ENCODE data around the gene RPL29. TPM values are rescaled to one million over a fixed set of nuclear protein-coding genes. Genes with fewer than 3 reads are reported as not detected.

RPL29 gene
- total and polyA plus RNA-seq, 4 donors: 425 to 1,251 (median 1,217) TPM

GRCh38 chr3:51955175-51955892 lies 40.4 kb downstream of the RPL29 start, which contains the start of gene GPR62:
TSS of gene GPR62 (plus strand) at chr3:51955381. CDS start at chr3:51955653, 272 bp downstream.
- Histone ChIP-seq H3K27ac (ENCODE audit: low read depth, low read length) (peak within 1 kb of the TSS; percentile 47), H3K9me3 (ENCODE audit: control insufficient read depth, insufficient read depth, low read length) (no peaks in the 10 kb centered on the region), H3K36me3 (ENCODE audit: control insufficient read depth, insufficient read depth, low read length) (peaks cover 44% of the 10 kb centered on the region), H3K4me1 (ENCODE audit: control insufficient read depth, insufficient read depth, low read length) (peaks cover 26% of the 10 kb centered on the region), H3K4me3 (ENCODE audit: low read depth, low read length) (peak within 1 kb of the TSS; percentile 5), H3K27me3 (ENCODE audit: control insufficient read depth, insufficient read depth, low read length) (no peaks in the 10 kb centered on the region)
- peak in 1 of 6 donors; percentile 42 for DNase-seq (ENCODE audit: low read depth in 4 of 6, low spot score in 6 of 6)
- WGBS (ENCODE audit: insufficient coverage): 19% methylated on average over 31 of the region's 33 CpGs

GRCh38 chr3:51954713-51955112 lies 41.0 kb downstream of the RPL29 start:
- Histone ChIP-seq H3K27ac (ENCODE audit: low read depth, low read length) (no peak overlapping the region), H3K27me3 (ENCODE audit: control insufficient read depth, insufficient read depth, low read length) (no peaks in the 10 kb centered on the region), H3K4me3 (ENCODE audit: low read depth, low read length) (no peak overlapping the region), H3K9me3 (ENCODE audit: control insufficient read depth, insufficient read depth, low read length) (no peaks in the 10 kb centered on the region), H3K4me1 (ENCODE audit: control insufficient read depth, insufficient read depth, low read length) (peaks cover 26% of the 10 kb centered on the region), H3K36me3 (ENCODE audit: control insufficient read depth, insufficient read depth, low read length) (peaks cover 38% of the 10 kb centered on the region)
- no peak for DNase-seq (ENCODE audit: low read depth in 4 of 6, low spot score in 6 of 6)
- 88% methylated on average over 1 of the region's 1 CpG for WGBS (ENCODE audit: insufficient coverage)

GRCh38 chr3:51954105-51954504 lies 41.6 kb downstream of the RPL29 start:
- Histone ChIP-seq H3K36me3 (ENCODE audit: control insufficient read depth, insufficient read depth, low read length) (peaks cover 34% of the 10 kb centered on the region), H3K4me3 (ENCODE audit: low read depth, low read length) (no peak overlapping the region), H3K27ac (ENCODE audit: low read depth, low read length) (no peak overlapping the region), H3K27me3 (ENCODE audit: control insufficient read depth, insufficient read depth, low read length) (no peaks in the 10 kb centered on the region), H3K9me3 (ENCODE audit: control insufficient read depth, insufficient read depth, low read length) (no peaks in the 10 kb centered on the region), H3K4me1 (ENCODE audit: control insufficient read depth, insufficient read depth, low read length) (peaks cover 26% of the 10 kb centered on the region)
- WGBS (ENCODE audit: insufficient coverage): 82% methylated on average over 6 of the region's 6 CpGs
- DNase-seq (ENCODE audit: low read depth in 4 of 6, low spot score in 6 of 6): no peak

GRCh38 chr3:51953445-51953844 lies 42.2 kb downstream of the RPL29 start:
- Histone ChIP-seq H3K4me3 (ENCODE audit: low read depth, low read length) (no peak overlapping the region), H3K4me1 (ENCODE audit: control insufficient read depth, insufficient read depth, low read length) (peaks cover 26% of the 10 kb centered on the region), H3K27me3 (ENCODE audit: control insufficient read depth, insufficient read depth, low read length) (no peaks in the 10 kb centered on the region), H3K36me3 (ENCODE audit: control insufficient read depth, insufficient read depth, low read length) (peaks cover 29% of the 10 kb centered on the region), H3K27ac (ENCODE audit: low read depth, low read length) (no peak overlapping the region), H3K9me3 (ENCODE audit: control insufficient read depth, insufficient read depth, low read length) (no peaks in the 10 kb centered on the region)
- no CpG with 5 or more reads among the region's 3 CpGs for WGBS (ENCODE audit: insufficient coverage)
- no peak for DNase-seq (ENCODE audit: low read depth in 4 of 6, low spot score in 6 of 6)

GRCh38 chr3:51950899-51951298 lies 44.8 kb downstream of the RPL29 start:
- H3K4me1 ChIP-seq (ENCODE audit: control insufficient read depth, insufficient read depth, low read length): peaks cover 9% of the 10 kb centered on the region
- no peak overlapping the region for H3K4me3 ChIP-seq (ENCODE audit: low read depth, low read length)
- peaks cover 22% of the 10 kb centered on the region for H3K36me3 ChIP-seq (ENCODE audit: control insufficient read depth, insufficient read depth, low read length)
- no peaks in the 10 kb centered on the region for H3K9me3 ChIP-seq (ENCODE audit: control insufficient read depth, insufficient read depth, low read length)
- H3K27me3 ChIP-seq (ENCODE audit: control insufficient read depth, insufficient read depth, low read length): no peaks in the 10 kb centered on the region
- 100% methylated on average over 1 of the region's 2 CpGs for WGBS (ENCODE audit: insufficient coverage)
- no peak for DNase-seq (ENCODE audit: low read depth in 4 of 6, low spot score in 6 of 6)
- H3K27ac ChIP-seq (ENCODE audit: low read depth, low read length): no peak overlapping the region

GRCh38 chr3:51949121-51949520 lies 46.6 kb downstream of the RPL29 start:
- WGBS (ENCODE audit: insufficient coverage): 96% methylated on average over 5 of the region's 5 CpGs
- H3K27ac ChIP-seq (ENCODE audit: low read depth, low read length): no peak overlapping the region
- H3K4me1 ChIP-seq (ENCODE audit: control insufficient read depth, insufficient read depth, low read length): no peaks in the 10 kb centered on the region
- peaks cover 35% of the 10 kb centered on the region for H3K36me3 ChIP-seq (ENCODE audit: control insufficient read depth, insufficient read depth, low read length)
- H3K9me3 ChIP-seq (ENCODE audit: control insufficient read depth, insufficient read depth, low read length): no peaks in the 10 kb centered on the region
- H3K27me3 ChIP-seq (ENCODE audit: control insufficient read depth, insufficient read depth, low read length): no peaks in the 10 kb centered on the region
- H3K4me3 ChIP-seq (ENCODE audit: low read depth, low read length): no peak overlapping the region
- no peak for DNase-seq (ENCODE audit: low read depth in 4 of 6, low spot score in 6 of 6)

- 79% methylated on average over 8 of the region's 10 CpGs for WGBS (ENCODE audit: insufficient coverage)
- Histone ChIP-seq H3K27ac (ENCODE audit: low read depth, low read length) (no peak overlapping the region), H3K4me1 (ENCODE audit: control insufficient read depth, insufficient read depth, low read length) (peaks cover 3% of the 10 kb centered on the region), H3K4me3 (ENCODE audit: low read depth, low read length) (no peak overlapping the region), H3K9me3 (ENCODE audit: control insufficient read depth, insufficient read depth, low read length) (no peaks in the 10 kb centered on the region), H3K36me3 (ENCODE audit: control insufficient read depth, insufficient read depth, low read length) (peaks cover 42% of the 10 kb centered on the region), H3K27me3 (ENCODE audit: control insufficient read depth, insufficient read depth, low read length) (no peaks in the 10 kb centered on the region)
- DNase-seq (ENCODE audit: low read depth in 4 of 6, low spot score in 6 of 6): no peak
These were observed 47.6 kb downstream of the RPL29 start for GRCh38 chr3:51948016-51948580.

- H3K9me3 ChIP-seq (ENCODE audit: control insufficient read depth, insufficient read depth, low read length): no peaks in the 10 kb centered on the region
- H3K4me1 ChIP-seq (ENCODE audit: control insufficient read depth, insufficient read depth, low read length): peaks cover 10% of the 10 kb centered on the region
- H3K27me3 ChIP-seq (ENCODE audit: control insufficient read depth, insufficient read depth, low read length): no peaks in the 10 kb centered on the region
- H3K4me3 ChIP-seq (ENCODE audit: low read depth, low read length): no peak overlapping the region
- 63% methylated on average over 13 of the region's 13 CpGs for WGBS (ENCODE audit: insufficient coverage)
- no peak overlapping the region for H3K27ac ChIP-seq (ENCODE audit: low read depth, low read length)
- H3K36me3 ChIP-seq (ENCODE audit: control insufficient read depth, insufficient read depth, low read length): peaks cover 44% of the 10 kb centered on the region
- DNase-seq (ENCODE audit: low read depth in 4 of 6, low spot score in 6 of 6): no peak
These were observed 48.3 kb downstream of the RPL29 start for GRCh38 chr3:51947215-51947900.

- no peak overlapping the region for H3K4me3 ChIP-seq (ENCODE audit: low read depth, low read length)
- WGBS (ENCODE audit: insufficient coverage): 61% methylated on average over 3 of the region's 4 CpGs
- no peaks in the 10 kb centered on the region for H3K27me3 ChIP-seq (ENCODE audit: control insufficient read depth, insufficient read depth, low read length)
- peaks cover 14% of the 10 kb centered on the region for H3K4me1 ChIP-seq (ENCODE audit: control insufficient read depth, insufficient read depth, low read length)
- peaks cover 44% of the 10 kb centered on the region for H3K36me3 ChIP-seq (ENCODE audit: control insufficient read depth, insufficient read depth, low read length)
- no peak overlapping the region for H3K27ac ChIP-seq (ENCODE audit: low read depth, low read length)
- DNase-seq (ENCODE audit: low read depth in 4 of 6, low spot score in 6 of 6): no peak
- no peaks in the 10 kb centered on the region for H3K9me3 ChIP-seq (ENCODE audit: control insufficient read depth, insufficient read depth, low read length)
These were observed 48.9 kb downstream of the RPL29 start for GRCh38 chr3:51946796-51947195.
